GM19238 (cell line): ENCODE results near the gene FGFR4.

Experiments
- DNase-seq: peaks from one replicate; pipeline ENCODE4 v3.0.0; 2011; ENCODE audit warnings: low spot score; ENCODE audit not compliant: insufficient read length

FGFR4 gene

GRCh38 chr5:177100714-177101121 is 14.0 kb downstream of the FGFR4 start:
- DNase-seq, result no peak

GRCh38 chr5:177103523-177104253 is 17.0 kb downstream of the FGFR4 start:
- no peak for DNase-seq

- DNase-seq, result no peak
Measured at GRCh38 chr5:177105691-177106476, 19.2 kb downstream of the FGFR4 start.

DNA sequence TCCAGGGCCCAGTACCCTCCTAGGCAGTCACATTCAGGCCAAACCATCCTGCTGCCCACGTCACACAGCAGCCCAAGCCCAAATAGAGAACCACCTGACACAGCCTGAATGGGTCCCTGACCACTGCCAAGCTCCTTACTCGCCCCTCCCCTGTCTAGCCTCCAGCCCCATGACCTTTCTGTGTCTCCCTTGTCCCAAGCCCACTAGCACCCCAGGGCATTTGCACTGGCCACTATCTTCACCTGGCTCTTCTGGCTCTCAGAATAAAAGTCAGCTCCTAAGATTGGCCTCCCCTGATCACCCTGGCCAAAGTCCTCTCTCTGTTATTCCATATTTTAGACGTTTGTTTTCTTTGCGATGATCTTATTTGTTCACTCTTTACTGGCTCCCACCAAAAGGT is 20.4 kb downstream of the FGFR4 start:
- no peak for DNase-seq

DNA sequence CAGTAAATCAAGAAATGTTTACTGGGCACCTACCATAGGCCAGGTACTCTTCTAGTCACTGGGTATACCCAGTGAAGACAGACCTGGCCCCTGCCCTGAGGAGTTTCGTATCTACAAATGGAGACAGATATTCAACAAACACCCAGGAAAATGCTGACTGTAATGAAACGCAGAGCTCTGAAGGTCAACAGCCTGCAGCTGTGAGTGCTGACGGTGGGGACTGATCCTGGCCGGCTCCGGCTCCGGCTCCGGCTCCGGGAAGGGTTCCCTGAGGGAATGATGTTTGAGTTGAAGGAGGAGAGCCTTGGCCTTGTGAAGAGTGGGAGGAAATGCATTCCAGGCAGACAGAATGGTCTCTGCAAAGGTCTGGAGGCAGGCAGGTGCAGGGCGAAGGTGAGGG is 23.1 kb downstream of the FGFR4 start:
- DNase-seq, result no peak

- peak; percentile 73 for DNase-seq
Measured at GRCh38 chr5:177111720-177112394, 25.1 kb downstream of the FGFR4 start.

- no peak for DNase-seq
Measured at GRCh38 chr5:177112589-177113220, 26.0 kb downstream of the FGFR4 start.

DNA sequence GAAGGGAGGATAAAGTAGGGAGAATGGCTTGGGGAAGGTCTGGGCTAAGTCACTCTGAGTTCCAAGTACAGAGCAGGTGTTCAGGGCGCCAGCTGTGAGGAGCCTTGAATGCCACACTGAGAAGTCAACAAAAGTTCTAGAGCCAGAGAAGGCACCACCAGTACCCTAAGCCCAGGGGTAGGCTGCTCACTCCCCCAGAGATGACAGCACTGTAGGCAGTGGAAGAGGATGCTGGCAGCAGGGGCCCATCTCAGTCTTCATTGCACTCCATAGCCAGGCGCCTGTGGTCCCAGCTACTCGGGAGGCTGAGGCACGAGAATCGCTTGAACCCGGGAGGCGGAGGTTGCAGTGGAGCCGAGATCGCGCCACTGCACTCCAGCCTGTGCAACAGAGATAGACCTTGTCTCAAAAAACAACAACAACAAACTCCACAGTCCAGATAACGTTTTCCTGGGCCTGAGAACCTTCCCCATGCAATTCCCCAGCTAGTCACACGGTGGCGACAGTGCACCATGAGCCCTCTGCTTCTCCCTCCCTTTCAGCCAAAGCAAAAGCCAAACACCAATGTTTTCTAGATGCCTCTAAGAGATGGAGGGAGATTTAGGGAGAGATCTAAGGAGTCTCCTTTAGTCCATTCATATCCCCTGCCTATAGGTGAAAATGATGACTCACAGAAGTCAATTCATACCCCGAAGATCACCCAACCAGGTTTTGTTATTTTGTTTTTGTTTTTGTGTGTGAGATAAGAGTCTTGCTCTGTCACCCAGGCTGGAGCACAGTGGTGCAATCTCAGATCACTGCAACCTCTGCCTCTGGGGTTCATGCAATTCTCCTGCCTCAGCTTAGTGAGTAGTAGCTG is 27.1 kb downstream of the FGFR4 start:
- peak; percentile 87 for DNase-seq

DNA sequence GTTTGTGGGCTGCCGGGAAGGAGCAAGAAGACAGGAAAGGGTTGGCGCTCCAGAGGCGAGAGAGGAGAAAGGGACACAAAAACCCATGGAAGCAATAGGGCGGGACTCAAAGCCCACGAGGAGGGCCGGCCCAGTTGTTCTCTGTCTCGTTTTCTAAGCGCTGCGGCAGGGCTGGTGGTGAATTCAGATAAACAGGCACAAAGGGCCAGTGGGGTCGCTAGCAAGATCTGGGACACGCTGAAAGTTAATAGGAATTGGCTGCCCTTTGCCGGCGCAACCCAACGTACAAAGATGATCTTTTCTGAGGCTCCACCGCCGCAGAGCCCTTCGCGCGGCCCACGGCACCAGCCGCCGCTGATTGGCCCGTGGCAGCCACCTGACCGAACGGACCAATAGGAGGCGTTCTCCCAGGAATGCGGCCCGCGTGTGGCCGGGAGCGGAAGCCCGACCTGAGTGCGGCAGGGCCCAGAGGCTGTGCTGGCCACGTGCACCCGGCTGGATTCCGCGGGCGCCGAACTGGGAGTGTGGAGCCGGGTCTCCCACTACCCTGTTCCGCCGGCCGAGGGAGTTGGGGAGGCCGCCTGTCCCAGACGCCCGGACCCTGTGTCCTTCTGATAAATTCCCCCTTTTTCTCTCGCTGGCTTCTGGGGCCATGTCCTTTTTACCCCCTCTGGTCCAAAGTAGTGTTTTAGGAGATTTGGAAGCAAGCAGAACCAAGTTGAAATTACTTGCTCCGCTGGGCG is 30.1 kb downstream of the FGFR4 start:
- peak; percentile 88 for DNase-seq

GRCh38 chr5:177117441-177118045 is 30.8 kb downstream of the FGFR4 start:
- no peak for DNase-seq

GRCh38 chr5:177122566-177122965 is 35.9 kb downstream of the FGFR4 start:
- no peak for DNase-seq

- no peak for DNase-seq
Measured at GRCh38 chr5:177123789-177124485, 37.2 kb downstream of the FGFR4 start.

DNA sequence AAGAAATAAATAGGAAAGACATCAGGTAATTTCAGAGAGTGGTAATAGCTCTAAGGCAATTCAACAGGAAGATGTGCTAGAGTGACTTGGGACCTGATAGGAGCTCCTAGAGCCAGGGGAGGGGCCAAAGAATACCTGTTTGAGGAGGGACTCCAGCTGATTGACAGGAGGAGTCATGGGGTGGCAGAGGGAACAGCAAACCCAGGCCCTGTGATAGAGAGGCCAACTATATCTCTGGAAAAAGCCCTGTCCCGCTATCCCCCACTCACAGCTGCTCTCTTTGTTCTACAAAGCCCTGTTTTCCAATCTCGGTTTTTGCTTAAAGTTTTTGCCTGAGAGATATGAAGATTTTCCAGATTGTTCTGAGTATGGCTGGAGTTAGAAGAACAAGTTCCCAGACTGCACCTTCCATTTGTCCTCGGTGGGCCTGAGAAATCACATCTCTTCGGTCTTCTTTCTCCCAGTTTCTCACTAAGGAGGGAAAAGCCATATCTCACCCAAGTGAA is 37.8 kb downstream of the FGFR4 start:
- DNase-seq, result no peak

GRCh38 chr5:177126771-177127170 is 40.1 kb downstream of the FGFR4 start:
- no peak for DNase-seq

DNA sequence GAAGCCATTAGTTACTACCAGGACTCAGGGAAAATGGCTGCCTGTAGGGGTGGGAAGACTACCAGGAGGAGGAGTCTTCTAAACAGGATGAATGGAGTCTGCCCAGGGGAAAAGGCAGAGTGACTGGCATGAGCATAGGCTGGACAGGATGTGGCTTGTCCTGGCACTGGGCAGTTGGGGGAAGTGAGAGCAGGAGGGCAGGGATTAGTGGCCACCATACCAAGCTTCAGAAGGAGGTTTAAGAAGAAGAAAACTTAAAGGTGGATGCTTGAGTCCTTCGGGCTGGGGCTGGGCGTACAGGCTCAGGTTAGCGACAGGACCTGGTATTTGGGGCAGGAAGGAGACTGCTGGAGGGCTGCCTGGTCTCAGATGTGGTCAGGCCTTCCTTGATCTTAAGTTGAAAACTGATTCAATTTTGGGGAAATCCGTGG is 41.9 kb downstream of the FGFR4 start:
- no peak for DNase-seq

DNA sequence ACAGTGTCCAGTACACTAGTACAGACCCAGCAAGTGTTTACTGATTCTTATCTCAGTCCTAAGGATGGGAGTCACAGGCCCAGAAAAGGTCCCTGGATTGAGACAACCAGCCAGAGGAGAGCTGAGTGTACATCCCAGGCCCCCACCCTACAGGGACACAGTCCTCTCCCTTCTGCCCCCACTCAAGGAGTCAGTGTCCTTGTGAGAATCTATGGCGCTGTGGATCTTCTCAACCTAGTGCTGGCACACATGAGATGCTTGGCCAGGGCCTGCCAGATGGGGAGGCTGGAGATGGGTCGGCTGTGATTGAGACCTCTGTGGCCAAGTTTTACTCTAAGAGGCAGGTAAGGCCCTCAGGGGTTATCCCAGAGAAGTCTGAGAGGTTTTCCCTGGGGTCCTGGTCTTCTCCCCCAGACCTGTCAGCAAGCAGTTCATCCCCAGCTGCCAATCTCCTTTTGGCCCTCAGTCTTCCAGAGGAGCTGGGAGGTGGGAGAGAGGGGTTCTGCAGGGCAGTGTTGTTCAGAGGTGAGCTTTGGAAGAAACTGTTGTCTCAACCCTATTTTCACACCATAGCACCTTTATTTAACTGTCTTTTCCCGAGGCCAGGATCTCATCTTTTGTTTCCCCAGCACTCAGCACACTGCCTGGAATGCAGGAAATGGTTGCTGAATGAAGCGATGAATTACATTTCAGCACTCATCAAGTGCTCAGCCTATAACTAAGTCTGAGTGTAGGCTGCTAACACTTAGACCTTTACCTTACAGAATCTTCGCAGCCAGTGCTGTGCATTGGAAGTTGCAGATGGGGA is 43.7 kb downstream of the FGFR4 start:
- DNase-seq, result no peak

GRCh38 chr5:177131019-177131320 is 44.3 kb downstream of the FGFR4 start:
- no peak for DNase-seq
